HepG2 (cell line): ENCODE data around the gene KIFAP3. TPM values are rescaled to one million over a fixed set of nuclear protein-coding genes. Genes with fewer than 3 reads are reported as not detected.
A peak's percentile ranks its signal among the peaks of the same experiment; 100 is the strongest.

ENCODE experiments used
- ATAC-seq: fragments of 200-7000 bp; cut with Tn5 transposase; 3 replicates; pipeline ENCODE4 v1.9.1; 2020; ENCODE audit warnings: mild to moderate bottlenecking, moderate library complexity
- BruUV-seq: library from RNA; stranded (reverse); fragments of 400-500 nt; replicated peaks from 2 replicates; lab custom pipeline; 2021; lab: Mats Ljungman, UMichigan
- CTCF ChIA-PET: fragments of 300-600 bp; formaldehyde crosslinking; extraction: SDS; loops from one replicate; lab custom pipeline; 2021; ENCODE audit warnings: low total read pairs, inconsistent platforms, low intra/inter-chr PET ratio; lab: Yijun Ruan, JAX
- POLR2A ChIA-PET: fragments of 350-600 bp; sonication (Branson Sonifier 250); formaldehyde crosslinking; loops from one replicate; lab custom pipeline; 2020; ENCODE audit warnings: antibody characterized with exemption, inconsistent platforms; lab: Yijun Ruan, JAX
- DNase-seq: peaks from one replicate; pipeline ENCODE4 v3.0.0-alpha.2; 2015; ENCODE audit warnings: low spot score
- FAIRE-seq: peaks from 3 replicates; lab custom pipeline; 2011; peaks lifted over from hg19 to GRCh38; lab: Jason Lieb, UNC
- H2AFZ ChIP-seq: one replicate; pipeline ENCODE4 v1.6.1; 2011; ENCODE audit warnings: low read length, inconsistent platforms
- H3K27ac ChIP-seq: fragments of 300-600 bp; 3 replicates; pipeline ENCODE4 v1.8.0; 2011; ENCODE audit warnings: mixed run types, mild to moderate bottlenecking, mixed read lengths, low read length, inconsistent platforms; ENCODE audit not compliant: insufficient read depth; ENCODE audit errors: extremely low read length
- H3K27me3 ChIP-seq, 2 experiments: fragments of 200-600 bp in 1 of 2; 2 replicates in 1 of 2; 3 replicates in 1 of 2; pipeline versions ENCODE4 v1.6.0 to v1.8.0; 2011; ENCODE audit warnings: low read length in 2 of 2, mild to moderate bottlenecking in 2 of 2, moderate library complexity in 2 of 2, inconsistent platforms in 1 of 2; ENCODE audit not compliant: insufficient read depth in 2 of 2, control insufficient read depth in 1 of 2
- H3K36me3 ChIP-seq, 2 experiments: fragments of 200-600 bp in 1 of 2; replicated peaks in 1 of 2; 2 replicates in 1 of 2; 3 replicates in 1 of 2; pipeline versions ENCODE4 v1.5.1 to v1.8.0; 2011; ENCODE audit warnings: low read length in 2 of 2, inconsistent platforms in 1 of 2; ENCODE audit not compliant: insufficient read depth in 2 of 2, control insufficient read depth in 1 of 2
- H3K4me1 ChIP-seq: 2 replicates; pipeline ENCODE4 v1.5.1; 2012; ENCODE audit warnings: low read length, inconsistent platforms; ENCODE audit not compliant: insufficient read depth
- H3K4me2 ChIP-seq: 2 replicates; pipeline ENCODE4 v1.6.0; 2011; ENCODE audit warnings: low read depth, low read length, inconsistent platforms
- H3K4me3 ChIP-seq, 3 experiments: fragments of 200-600 bp in 1 of 3; sonication (generic), shearing (Covaris generic) in 1 of 3; replicated peaks in 1 of 3; 2 replicates each; pipeline ENCODE4 v1.5.1; 2011 to 2016; ENCODE audit warnings: low read length in 3 of 3, inconsistent platforms in 2 of 3, low read depth in 2 of 3, mild to moderate bottlenecking in 2 of 3, control low read depth in 1 of 3, mixed read lengths in 1 of 3; ENCODE audit not compliant: insufficient read depth in 1 of 3
- H3K79me2 ChIP-seq: one replicate; pipeline ENCODE4 v1.6.1; 2011; ENCODE audit warnings: low read length, inconsistent platforms; ENCODE audit not compliant: insufficient read depth
- H3K9ac ChIP-seq: 2 replicates; pipeline ENCODE4 v1.6.0; 2011; ENCODE audit warnings: mild to moderate bottlenecking, low read depth, low read length, inconsistent platforms; ENCODE audit not compliant: insufficient read depth
- H3K9me3 ChIP-seq: 2 replicates; pipeline ENCODE4 v1.5.1; 2012; ENCODE audit warnings: mild to moderate bottlenecking, low read length
- H4K20me1 ChIP-seq: 2 replicates; pipeline ENCODE4 v1.6.0; 2011; ENCODE audit warnings: inconsistent platforms, mild to moderate bottlenecking, low read length, moderate library complexity; ENCODE audit not compliant: insufficient read depth
- MLXIP ChIP-seq: sonication (generic); formaldehyde crosslinking; IDR thresholded peaks from 2 replicates; pipeline ENCODE4 v1.9.0; 2021; ENCODE audit warnings: missing genetic modification reagents, borderline replicate concordance
- SNAPC4 ChIP-seq: sonication (generic); formaldehyde crosslinking; IDR thresholded peaks from 2 replicates; pipeline ENCODE4 v1.4.0; 2020; ENCODE audit warnings: mild to moderate bottlenecking, missing genetic modification reagents
- THAP9 ChIP-seq: sonication (generic); formaldehyde crosslinking; IDR thresholded peaks from 2 replicates; pipeline ENCODE4; 2020; ENCODE audit warnings: missing genetic modification reagents, mild to moderate bottlenecking, borderline replicate concordance
- ZBTB21 ChIP-seq: sonication (generic); formaldehyde crosslinking; IDR thresholded peaks from 2 replicates; pipeline ENCODE4 v1.4.0; 2020; ENCODE audit warnings: missing genetic modification reagents
- ZBTB4 ChIP-seq: sonication (generic); formaldehyde crosslinking; IDR thresholded peaks from 2 replicates; pipeline ENCODE4 v1.4.0; 2020; ENCODE audit warnings: missing genetic modification reagents, mild to moderate bottlenecking, borderline replicate concordance
- ZNF337 ChIP-seq: sonication (generic); formaldehyde crosslinking; IDR thresholded peaks from 2 replicates; pipeline ENCODE4 v1.5.1; 2020; ENCODE audit warnings: missing genetic modification reagents, low read depth, mild to moderate bottlenecking, borderline replicate concordance
- ZNF562 ChIP-seq: sonication (generic); formaldehyde crosslinking; IDR thresholded peaks from 2 replicates; pipeline ENCODE4 v1.8.0; 2022; ENCODE audit warnings: missing genetic modification reagents, borderline replicate concordance
- WGBS: methylation state at CpG from one replicate; pipeline ENCODE4 v1.1.6; 2017; ENCODE audit warnings: low lambda C conversion rate; 5-methylcytosine and 5-hydroxymethylcytosine counted together
- in situ Hi-C: cut with HindIII; loops from 2 replicates; pipeline ENCODE4 v1.10.0; 2017; ENCODE audit warnings: low pct_unique_long_range_greater_than_20kb; ENCODE audit not compliant: extremely low pct_ligation_motif_present
- intact Hi-C: fragments of 100-400 bp; cut with micrococcal nuclease; formaldehyde crosslinking; loops from one replicate; pipeline ENCODE4 v1.10.0; 2022; ENCODE audit not compliant: unreplicated experiment
- polyA plus RNA-seq, 8 experiments: library from polyadenylated mRNA; depleted of rRNA in 3 of 8; stranded (reverse) in 7 of 8; unstranded in 1 of 8; fragments of >200 nt; fragmentation: Illumina TruSeq in 4 of 8; extraction: Trizol in 4 of 8; gene quantifications; 2 replicates each; pipeline versions ENCODE4 v1.2.1 to v1.2.3, GENCODE V29; 2011 to 2016; ENCODE audit warnings: low read depth in 4 of 8, missing spikeins in 1 of 8, mixed read lengths in 1 of 8; ENCODE audit not compliant: insufficient read depth in 1 of 8
- total RNA-seq, 5 experiments: library from RNA; depleted of rRNA; stranded (reverse); fragments of >200 nt; fragmentation: Illumina TruSeq; extraction: Trizol; gene quantifications; 2 replicates each; pipeline ENCODE4 v1.2.3, GENCODE V29; 2016; ENCODE audit warnings: low read depth in 1 of 5

Gene KIFAP3
- total and polyA plus RNA-seq, 2 of the 13 experiments (the other 11 are each of a cell fraction or from before 2014, with no cell fraction given) = 3.4 to 10.0 TPM

- in situ Hi-C loops = no loop called here
- 77% methylated on average over 5 of the region's 5 CpGs for WGBS
- H4K20me1 ChIP-seq = no peaks in the 10 kb centered on the region
- peaks cover 31% of the 10 kb centered on the region for H3K4me1 ChIP-seq
- peak overlapping the region; percentile 39 for H3K27ac ChIP-seq
- no peak overlapping the region for H3K9ac ChIP-seq
- H3K9me3 ChIP-seq = no peaks in the 10 kb centered on the region
- ATAC-seq (no peak), FAIRE-seq (no peak), DNase-seq (no peak)
- POLR2A ChIA-PET = no interaction called here
- H3K27me3 ChIP-seq = no peaks in the 10 kb centered on the region; a peak in 1 of 5 replicates
- CTCF ChIA-PET = no interaction called here
- H3K79me2 ChIP-seq = peaks cover 17% of the 10 kb centered on the region
- H2AFZ ChIP-seq = no peak overlapping the region
- H3K4me2 ChIP-seq = peak overlapping the region; percentile 83
- no peak overlapping the region; a peak in 1 of 6 replicates for H3K4me3 ChIP-seq
- H3K36me3 ChIP-seq = peaks cover 1 to 13% of the 10 kb centered on the region in 2 experiments; a peak in 3 of 5 replicates
- no TSS peak for BruUV-seq
- intact Hi-C loops = loop anchor here (5.0 to 10.0 kb wide), 3 partner anchors 174 to 1594 kb away; partner anchors contain the start of genes F5 and PRRC2C
- no peak for TF ChIP-seq ZBTB4 (CRISPR knock-in tag)
- no peak for TF ChIP-seq ZNF562 (CRISPR knock-in tag)
- TF ChIP-seq ZBTB21 = no peak
- no peak for TF ChIP-seq ZNF337 (CRISPR knock-in tag)
- no peak for TF ChIP-seq THAP9 (CRISPR knock-in tag)
- no peak for TF ChIP-seq SNAPC4 (CRISPR knock-in tag)
- no peak for TF ChIP-seq MLXIP
These were observed 183.5 kb downstream of the KIFAP3 start for GRCh38 chr1:169890761-169891538.
